KOPT-K1 (cell line): ENCODE data around the gene PPP2R5A.

Source experiments
- H3K27ac ChIP-seq: fragments of 200-600 bp; sonication (generic); 2 replicates; pipeline ENCODE4 v1.5.1; 2016; ENCODE audit warnings: antibody characterized with exemption, mild to moderate bottlenecking, low read depth, low read length; ENCODE audit not compliant: poor library complexity, severe bottlenecking
- H3K36me3 ChIP-seq: fragments of 200-600 bp; sonication (generic); 2 replicates; pipeline ENCODE4 v1.5.1; 2017; ENCODE audit warnings: antibody characterized with exemption, mild to moderate bottlenecking, low read length, moderate library complexity; ENCODE audit not compliant: insufficient read depth
- H3K9me3 ChIP-seq: fragments of 200-600 bp; sonication (generic); 2 replicates; pipeline ENCODE4 v1.5.1; 2017; ENCODE audit warnings: antibody characterized with exemption, low read length, mild to moderate bottlenecking; ENCODE audit not compliant: insufficient read depth, poor library complexity, severe bottlenecking

PPP2R5A gene

DNA sequence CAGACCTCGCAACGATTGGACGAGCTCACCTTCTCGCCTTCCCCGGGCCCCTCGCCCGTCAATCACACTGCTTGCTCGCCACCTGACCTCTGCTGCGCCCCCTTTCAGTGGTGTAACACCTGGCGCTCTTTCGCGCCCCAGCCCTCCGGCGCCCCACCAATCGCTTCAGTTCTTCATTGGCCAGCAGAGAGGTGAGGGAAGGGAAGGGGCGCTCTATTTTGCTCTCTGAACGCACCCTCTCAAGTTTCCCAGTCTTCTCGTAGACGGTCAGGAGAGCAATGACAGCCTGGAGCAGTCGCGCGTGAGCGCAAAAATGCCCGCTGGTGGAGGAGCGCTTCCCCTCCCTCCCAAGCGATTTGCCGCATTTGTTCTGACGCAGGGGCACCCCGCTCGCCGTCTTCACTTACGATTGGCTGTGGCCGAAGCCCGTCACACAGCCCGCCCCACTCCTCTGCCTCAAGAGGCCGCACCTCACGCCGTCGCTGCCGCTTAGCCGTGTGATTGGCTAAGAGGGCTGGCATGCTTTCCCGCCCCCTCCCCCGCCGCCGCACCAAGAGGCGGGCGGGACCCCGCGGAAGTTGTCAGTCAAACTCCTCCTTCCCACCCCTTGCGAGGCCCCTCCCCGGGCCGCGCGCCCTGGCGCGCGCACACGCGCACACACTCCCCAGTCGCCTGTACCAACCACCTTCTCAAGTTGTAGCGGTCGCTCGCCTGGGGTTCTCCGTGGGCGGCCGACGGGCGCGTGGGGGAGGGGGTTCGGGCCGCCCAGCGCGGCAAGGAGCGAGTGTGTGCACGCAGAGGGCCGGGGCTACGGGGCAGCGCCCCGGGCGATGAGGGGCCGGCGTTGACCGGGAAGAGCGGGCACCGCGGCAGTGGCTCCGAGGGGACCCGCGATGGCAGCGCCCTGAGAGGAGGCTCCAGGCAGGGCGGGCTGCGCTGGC, at the start of gene PPP2R5A:
TSS of gene PPP2R5A (plus strand) at position 667 of the 941 bp plus-strand sequence. CDS start 701 bp downstream, outside the sequence.
- H3K36me3 ChIP-seq: no peaks in the 10 kb centered on the region
- H3K27ac ChIP-seq: peak within 1 kb of the TSS; percentile 81
- H3K9me3 ChIP-seq: no peaks in the 10 kb centered on the region

GRCh38 chr1:212235857-212236256, 49.4 kb upstream of the PPP2R5A start:
- H3K9me3 ChIP-seq: no peaks in the 10 kb centered on the region
- H3K36me3 ChIP-seq: no peaks in the 10 kb centered on the region
- no peak overlapping the region for H3K27ac ChIP-seq

DNA sequence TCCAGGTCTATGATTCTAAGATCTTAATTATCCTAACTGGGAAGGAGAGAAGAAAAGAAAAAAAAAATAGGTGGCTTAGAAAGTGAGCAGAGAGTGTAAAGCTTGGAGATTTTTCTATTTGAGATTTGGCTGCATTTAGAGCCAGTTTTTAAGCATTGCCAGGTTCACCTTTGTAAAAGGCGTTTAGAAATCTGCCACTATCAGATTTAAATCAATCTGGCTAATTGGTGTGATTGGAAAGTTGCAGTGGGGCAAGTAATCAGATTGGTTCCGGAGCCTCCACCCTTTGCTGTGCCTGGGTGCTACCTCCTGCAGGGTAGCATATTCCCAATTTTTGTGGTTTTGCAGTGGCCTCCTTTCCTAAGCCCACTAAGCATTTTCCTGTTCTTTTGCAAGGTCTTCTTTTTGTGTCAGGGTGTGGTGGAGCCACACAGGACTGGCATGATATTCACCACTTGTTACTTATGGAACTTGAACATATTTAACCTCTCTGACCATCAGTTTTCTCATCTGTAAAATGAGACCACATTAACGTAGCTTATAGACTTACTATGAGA, 48.5 kb upstream of the PPP2R5A start:
- no peak overlapping the region for H3K27ac ChIP-seq
- H3K36me3 ChIP-seq: no peaks in the 10 kb centered on the region
- H3K9me3 ChIP-seq: no peaks in the 10 kb centered on the region

- Histone ChIP-seq H3K36me3 (no peaks in the 10 kb centered on the region), H3K27ac (no peak overlapping the region), H3K9me3 (no peaks in the 10 kb centered on the region)
Measured at GRCh38 chr1:212237651-212238050, 47.6 kb upstream of the PPP2R5A start.

DNA sequence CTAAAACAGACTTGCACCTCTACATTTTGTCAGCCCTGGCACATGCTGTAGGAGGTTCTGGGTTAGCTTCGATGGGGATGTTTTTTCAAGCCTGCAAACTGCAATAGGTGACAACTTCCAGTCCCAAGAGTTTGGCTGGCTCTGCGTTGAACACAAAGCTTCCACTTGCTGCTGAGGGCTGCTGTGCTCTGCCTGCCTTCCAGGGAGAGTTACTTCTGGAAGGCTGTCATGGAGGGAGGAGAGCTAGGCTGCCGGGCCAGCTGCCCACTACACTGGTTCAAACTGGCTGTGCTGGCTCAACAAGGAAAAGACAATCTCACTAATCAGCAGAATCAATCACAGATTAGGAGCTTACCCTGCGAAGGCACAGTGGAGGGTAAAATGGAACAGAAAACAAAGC, 46.7 kb upstream of the PPP2R5A start:
- Histone ChIP-seq H3K36me3 (no peaks in the 10 kb centered on the region), H3K9me3 (no peaks in the 10 kb centered on the region), H3K27ac (no peak overlapping the region)

- H3K9me3 ChIP-seq: no peaks in the 10 kb centered on the region
- H3K36me3 ChIP-seq: no peaks in the 10 kb centered on the region
- H3K27ac ChIP-seq: no peak overlapping the region
Measured at GRCh38 chr1:212241501-212241900, 43.7 kb upstream of the PPP2R5A start.

DNA sequence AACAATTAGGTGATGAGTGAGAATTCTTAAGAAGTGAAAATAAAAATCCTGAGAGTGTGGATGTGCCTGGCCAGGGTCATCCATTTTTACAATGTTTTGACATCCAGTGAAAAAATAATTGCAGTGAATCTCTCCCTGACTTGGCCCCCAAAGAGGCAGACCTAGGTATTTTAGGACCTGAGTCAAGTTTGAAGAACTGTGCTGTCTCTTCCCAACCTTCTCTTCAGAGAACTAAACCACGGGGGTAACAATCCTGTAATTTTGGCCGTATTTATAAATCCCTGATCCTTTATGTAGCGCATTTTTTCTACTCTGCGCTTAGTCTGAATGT, 43.3 kb upstream of the PPP2R5A start:
- Histone ChIP-seq H3K27ac (no peak overlapping the region), H3K36me3 (no peaks in the 10 kb centered on the region), H3K9me3 (no peaks in the 10 kb centered on the region)

GRCh38 chr1:212242288-212242984, 42.8 kb upstream of the PPP2R5A start:
- H3K27ac ChIP-seq: no peak overlapping the region
- H3K9me3 ChIP-seq: no peaks in the 10 kb centered on the region
- no peaks in the 10 kb centered on the region for H3K36me3 ChIP-seq

- Histone ChIP-seq H3K36me3 (no peaks in the 10 kb centered on the region), H3K27ac (no peak overlapping the region), H3K9me3 (no peaks in the 10 kb centered on the region)
Measured at GRCh38 chr1:212242985-212243308, 42.3 kb upstream of the PPP2R5A start.

- Histone ChIP-seq H3K9me3 (no peaks in the 10 kb centered on the region), H3K27ac (no peak overlapping the region), H3K36me3 (no peaks in the 10 kb centered on the region)
Measured at GRCh38 chr1:212244441-212244840, 40.8 kb upstream of the PPP2R5A start.

- Histone ChIP-seq H3K27ac (no peak overlapping the region), H3K9me3 (no peaks in the 10 kb centered on the region), H3K36me3 (no peaks in the 10 kb centered on the region)
Measured at GRCh38 chr1:212247179-212247721, 38.0 kb upstream of the PPP2R5A start.

DNA sequence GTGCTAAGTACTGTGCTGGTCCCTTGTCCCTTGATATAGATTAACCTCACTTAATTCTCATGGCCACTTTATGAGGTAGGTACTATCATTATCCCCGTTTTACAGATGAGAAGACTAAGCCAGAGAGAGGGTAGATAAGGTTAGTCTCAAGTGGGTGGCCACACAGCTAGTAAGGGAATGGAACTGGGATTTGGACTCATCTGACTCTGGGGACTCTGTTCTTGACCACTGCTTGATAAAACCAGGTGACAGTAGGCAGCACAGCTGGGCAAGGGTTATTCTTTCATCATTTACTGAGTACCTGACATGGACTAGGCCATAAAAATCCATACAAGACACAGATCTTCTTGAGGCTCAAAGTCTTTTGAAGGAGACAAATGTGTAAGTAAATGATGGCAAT, 37.2 kb upstream of the PPP2R5A start:
- no peaks in the 10 kb centered on the region for H3K9me3 ChIP-seq
- H3K36me3 ChIP-seq: no peaks in the 10 kb centered on the region
- no peak overlapping the region for H3K27ac ChIP-seq

DNA sequence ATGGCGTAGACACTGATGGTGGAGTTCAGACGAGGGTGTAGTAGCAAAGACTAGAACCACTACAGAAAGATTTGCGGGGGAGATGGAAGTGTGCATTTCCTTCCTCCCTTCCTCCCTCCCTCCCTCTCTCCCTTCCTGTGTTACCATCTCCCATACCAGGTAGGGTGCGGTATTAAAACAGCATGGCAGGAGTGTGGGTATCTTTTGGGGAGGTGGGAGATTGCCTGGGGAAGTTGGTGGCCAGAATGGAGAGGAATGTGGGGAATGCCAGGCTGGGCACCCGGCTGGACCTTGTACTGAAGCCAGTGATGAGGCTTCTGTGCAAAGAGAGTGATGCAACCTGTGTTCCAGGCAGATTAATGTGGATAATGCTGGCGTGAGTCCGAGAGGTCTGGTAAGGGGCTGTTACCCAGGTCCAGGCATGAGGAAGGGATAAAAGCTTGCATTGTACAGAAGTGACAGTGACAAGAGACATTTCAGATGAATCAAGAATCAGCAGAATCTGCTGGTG, 30.3 kb upstream of the PPP2R5A start:
- Histone ChIP-seq H3K36me3 (no peaks in the 10 kb centered on the region), H3K9me3 (no peaks in the 10 kb centered on the region), H3K27ac (peak overlapping the region; percentile 72)

DNA sequence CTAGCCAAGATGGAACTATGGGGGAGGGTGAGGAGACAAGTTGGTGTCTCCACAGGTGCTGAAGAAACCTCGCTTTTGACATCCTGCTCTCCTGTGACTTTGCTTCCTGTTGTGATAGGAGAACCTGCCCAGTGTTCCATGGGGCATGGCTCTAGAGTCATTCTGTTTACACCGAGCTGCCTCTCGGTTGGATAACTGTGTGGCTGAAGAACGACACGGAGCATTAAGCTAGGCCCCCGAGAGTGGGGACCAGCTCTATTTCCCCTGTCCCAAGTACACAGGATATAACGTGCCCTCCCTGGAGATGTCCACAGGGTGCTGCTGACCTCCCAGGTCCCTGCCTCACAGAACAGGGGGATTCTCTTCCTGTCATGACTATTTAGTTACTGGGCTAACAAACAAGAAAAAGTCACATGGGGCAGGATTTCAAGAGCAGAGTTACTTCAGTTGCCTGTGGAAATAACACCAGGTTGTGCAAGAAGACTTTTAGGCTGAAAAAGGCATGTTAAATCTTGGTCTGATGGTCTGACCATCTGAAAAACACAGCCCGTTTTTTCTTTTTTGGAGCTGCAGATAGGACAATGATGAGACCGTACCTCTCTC, 29.4 kb upstream of the PPP2R5A start:
- Histone ChIP-seq H3K9me3 (no peaks in the 10 kb centered on the region), H3K36me3 (no peaks in the 10 kb centered on the region), H3K27ac (peak overlapping the region; percentile 72)

- Histone ChIP-seq H3K9me3 (no peaks in the 10 kb centered on the region), H3K27ac (peak overlapping the region; percentile 72), H3K36me3 (no peaks in the 10 kb centered on the region)
Measured at GRCh38 chr1:212256369-212256768, 28.8 kb upstream of the PPP2R5A start.
